WERI-Rb-1 (cell line): ENCODE measurements around the gene ZNF230.

Source experiments
- DNase-seq: peaks from one replicate; pipeline ENCODE4 v3.0.0-alpha.2; 2020
- H3K27ac ChIP-seq: fragments of 250-450 bp; sonication (Bioruptor Pico); 2 replicates; pipeline ENCODE4 v1.5.1; 2020; ENCODE audit warnings: mild to moderate bottlenecking, moderate library complexity
- H3K27me3 ChIP-seq: fragments of 250-450 bp; sonication (Bioruptor Pico); 2 replicates; pipeline ENCODE4 v1.5.1; 2021; ENCODE audit warnings: mild to moderate bottlenecking, low read depth, moderate library complexity; ENCODE audit not compliant: insufficient read depth, severe bottlenecking
- H3K36me3 ChIP-seq: fragments of 250-450 bp; sonication (Bioruptor Pico); 2 replicates; pipeline ENCODE4 v1.5.1; 2020; ENCODE audit warnings: mild to moderate bottlenecking, moderate library complexity
- H3K4me3 ChIP-seq: 2 replicates; pipeline ENCODE4 v1.5.1; 2011; ENCODE audit warnings: low read depth, mild to moderate bottlenecking, control low read depth, low read length
- H3K9me3 ChIP-seq: fragments of 250-450 bp; sonication (Bioruptor Pico); 2 replicates; pipeline ENCODE4 v1.5.1; 2021; ENCODE audit warnings: mild to moderate bottlenecking, moderate library complexity; ENCODE audit not compliant: severe bottlenecking
- TF ChIP-seq, protein P1 (sequence below): IDR thresholded peaks from 2 replicates; pipeline ENCODE4 v1.5.1; 2011; ENCODE audit warnings: low read depth, mild to moderate bottlenecking, control low read depth, inconsistent platforms, low read length

Gene ZNF230

DNA sequence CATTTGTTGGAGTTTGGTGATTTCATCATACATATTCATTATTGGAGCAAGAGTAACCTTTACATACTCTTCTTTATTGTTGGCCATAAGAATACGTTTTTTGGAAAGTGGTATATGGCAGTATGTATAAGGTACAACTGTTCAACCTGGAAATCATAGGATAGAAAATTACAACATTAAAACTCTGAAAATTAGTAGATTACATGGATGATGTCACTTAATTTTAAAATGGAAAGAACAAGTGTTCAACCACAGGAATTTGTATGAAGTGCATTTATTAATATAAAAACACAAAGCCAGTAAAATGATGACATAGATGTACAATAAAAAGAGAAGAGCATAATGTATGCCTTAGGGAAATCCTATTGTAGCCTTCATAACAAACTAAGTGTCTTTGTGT is 26.0 kb upstream of the ZNF230 start:
- Histone ChIP-seq H3K27ac (no peak overlapping the region), H3K9me3 (peaks cover 23% of the 10 kb centered on the region), H3K4me3 (no peak overlapping the region), H3K36me3 (no peaks in the 10 kb centered on the region; the same call in 1 of the 2 replicates), H3K27me3 (no peaks in the 10 kb centered on the region)
- TF ChIP-seq, protein P1, sequence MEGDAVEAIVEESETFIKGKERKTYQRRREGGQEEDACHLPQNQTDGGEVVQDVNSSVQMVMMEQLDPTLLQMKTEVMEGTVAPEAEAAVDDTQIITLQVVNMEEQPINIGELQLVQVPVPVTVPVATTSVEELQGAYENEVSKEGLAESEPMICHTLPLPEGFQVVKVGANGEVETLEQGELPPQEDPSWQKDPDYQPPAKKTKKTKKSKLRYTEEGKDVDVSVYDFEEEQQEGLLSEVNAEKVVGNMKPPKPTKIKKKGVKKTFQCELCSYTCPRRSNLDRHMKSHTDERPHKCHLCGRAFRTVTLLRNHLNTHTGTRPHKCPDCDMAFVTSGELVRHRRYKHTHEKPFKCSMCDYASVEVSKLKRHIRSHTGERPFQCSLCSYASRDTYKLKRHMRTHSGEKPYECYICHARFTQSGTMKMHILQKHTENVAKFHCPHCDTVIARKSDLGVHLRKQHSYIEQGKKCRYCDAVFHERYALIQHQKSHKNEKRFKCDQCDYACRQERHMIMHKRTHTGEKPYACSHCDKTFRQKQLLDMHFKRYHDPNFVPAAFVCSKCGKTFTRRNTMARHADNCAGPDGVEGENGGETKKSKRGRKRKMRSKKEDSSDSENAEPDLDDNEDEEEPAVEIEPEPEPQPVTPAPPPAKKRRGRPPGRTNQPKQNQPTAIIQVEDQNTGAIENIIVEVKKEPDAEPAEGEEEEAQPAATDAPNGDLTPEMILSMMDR: no peak
- no peak for DNase-seq

DNA sequence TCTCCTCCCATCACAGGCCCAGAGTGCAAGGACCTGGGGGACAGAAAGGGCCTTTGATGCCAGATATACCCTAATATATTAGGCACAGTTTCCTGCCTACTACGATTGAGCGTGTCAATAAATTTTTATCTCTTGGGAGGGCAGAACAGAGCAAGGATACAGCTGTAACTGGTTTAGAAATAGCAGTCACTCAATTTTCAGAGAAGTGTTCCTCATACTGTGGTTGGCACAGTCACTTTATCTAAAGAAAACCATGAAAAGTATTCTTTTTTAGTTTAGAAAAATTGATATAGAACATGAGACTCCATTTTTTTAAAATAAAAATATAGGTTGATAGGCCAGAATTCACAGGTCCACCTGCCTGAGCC is 19.2 kb upstream of the ZNF230 start:
- H3K4me3 ChIP-seq: peak overlapping the region; percentile 93
- no peak overlapping the region for H3K27ac ChIP-seq

DNA sequence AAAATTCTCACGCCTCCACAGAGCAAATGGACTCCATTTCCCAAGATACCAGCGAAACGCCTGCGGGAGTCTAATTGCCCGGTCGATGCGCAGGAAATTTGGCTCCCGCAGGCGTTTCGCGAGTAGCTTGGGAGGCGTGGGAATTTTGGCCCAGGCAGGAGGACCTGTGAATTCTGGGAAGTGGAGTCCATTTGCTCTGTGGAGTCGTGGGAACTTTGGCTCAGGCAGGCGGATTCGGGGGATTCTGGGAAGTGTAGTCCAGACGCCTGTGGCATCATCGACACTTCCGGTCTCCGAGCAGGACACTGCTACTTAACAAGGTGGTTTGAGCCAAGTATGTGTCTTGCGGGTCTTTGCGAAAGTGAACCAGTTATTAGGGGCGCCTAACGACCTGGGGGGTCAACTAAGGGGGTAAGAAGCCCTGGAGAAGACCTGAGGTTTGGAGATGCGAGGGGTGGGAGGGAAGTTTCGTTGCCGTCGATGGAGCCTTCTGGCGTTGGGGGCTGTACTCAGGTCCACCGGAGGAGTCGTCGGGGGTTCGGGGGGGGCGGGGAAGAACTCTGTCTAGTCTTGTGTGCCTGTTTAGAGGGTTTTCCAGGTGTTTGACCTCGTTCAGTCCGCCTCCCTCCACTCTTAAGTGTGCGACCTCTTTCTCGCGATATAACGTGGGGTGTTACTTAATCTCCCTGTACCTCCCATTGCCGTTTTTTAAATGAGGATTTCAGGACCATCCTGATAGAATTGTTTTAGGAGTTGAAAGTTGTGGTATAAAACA is 18.7 kb upstream of the ZNF230 start, which contains the start of gene ZNF155:
ZNF155 (plus strand) TSS at position 277 of the 775 bp plus-strand sequence. CDS start 4,356 bp downstream, outside the sequence.
- Histone ChIP-seq H3K9me3 (no peaks in the 10 kb centered on the region), H3K4me3 (peak within 1 kb of the TSS; percentile 93), H3K27ac (peak within 1 kb of the TSS; percentile 63)

More for the DNA sequence above, 19.2 kb upstream of the ZNF230 start:
- TF ChIP-seq, protein P1: no peak
- Histone ChIP-seq H3K9me3 (no peaks in the 10 kb centered on the region), H3K36me3 (peaks cover 3% of the 10 kb centered on the region; the same call in 1 of the 2 replicates), H3K27me3 (no peaks in the 10 kb centered on the region)
- DNase-seq: no peak

DNA sequence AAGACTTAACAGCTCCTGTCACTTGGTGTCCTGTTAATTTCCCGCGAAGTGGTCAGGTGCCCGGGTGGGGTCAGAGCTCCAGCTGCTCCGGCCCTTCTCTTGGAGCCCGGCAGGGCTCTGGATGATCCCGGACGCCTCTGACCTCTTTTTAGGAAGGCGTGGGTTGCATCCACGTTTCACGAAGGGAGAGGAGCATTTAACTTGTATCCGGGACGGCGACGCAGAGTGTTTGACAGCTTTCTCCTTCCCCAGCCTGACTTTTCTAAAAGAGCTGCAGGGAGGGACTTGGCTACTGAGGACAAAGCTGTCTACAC is 18.1 kb upstream of the ZNF230 start:
- TF ChIP-seq, protein P1: no peak
- no peak for DNase-seq
- peak overlapping the region; percentile 93 for H3K4me3 ChIP-seq
- peaks cover 13% of the 10 kb centered on the region for H3K36me3 ChIP-seq
- no peaks in the 10 kb centered on the region for H3K27me3 ChIP-seq
- H3K27ac ChIP-seq: peak overlapping the region; percentile 63
- no peaks in the 10 kb centered on the region for H3K9me3 ChIP-seq

More for the DNA sequence above, 18.7 kb upstream of the ZNF230 start, which contains the start of gene ZNF155:
- DNase-seq: peak; percentile 96
- TF ChIP-seq, protein P1: no peak
- Histone ChIP-seq H3K27me3 (no peaks in the 10 kb centered on the region), H3K36me3 (peaks cover 8% of the 10 kb centered on the region)

DNA sequence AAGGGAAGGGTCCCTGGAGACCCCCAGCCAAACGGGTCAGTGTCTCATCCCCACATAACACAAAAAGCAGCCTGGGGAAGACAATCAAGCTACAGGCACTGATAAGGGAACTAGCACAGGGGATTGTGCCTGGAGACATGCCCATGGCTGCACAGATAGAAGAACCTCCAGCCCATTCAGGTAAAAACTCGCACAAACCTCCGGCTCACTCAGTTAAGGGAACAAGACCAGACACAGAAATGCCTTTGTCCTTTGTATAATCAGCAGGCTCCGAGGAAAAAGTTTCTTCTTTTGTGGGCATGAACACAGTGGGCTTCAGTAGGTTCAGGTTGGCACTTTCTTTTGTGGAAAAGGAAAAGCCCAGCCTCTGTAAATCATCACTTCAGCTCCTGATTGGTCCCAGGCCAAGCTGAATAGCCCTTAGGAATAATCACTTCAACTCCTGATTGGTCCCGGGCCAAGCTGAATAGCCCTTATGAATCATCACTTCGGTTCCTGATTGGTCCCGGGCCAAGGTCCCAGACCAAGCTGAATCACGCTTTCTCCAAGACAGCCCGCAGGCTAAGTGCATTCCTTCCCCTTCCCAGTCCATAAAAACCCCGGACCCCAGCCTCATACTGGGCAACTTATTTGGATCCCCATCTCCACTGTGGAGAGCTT is 5.0 kb upstream of the ZNF230 start:
- no peak for DNase-seq
- Histone ChIP-seq H3K27ac (no peak overlapping the region), H3K27me3 (no peaks in the 10 kb centered on the region), H3K9me3 (no peaks in the 10 kb centered on the region), H3K4me3 (no peak overlapping the region), H3K36me3 (peaks cover 42% of the 10 kb centered on the region)
- TF ChIP-seq, protein P1: no peak
